GM19043 (cell line): Measurements from ENCODE around the gene FAM114A1.
"Not testable (repeated sequence)": the region's sequence is repeated elsewhere in the genome, so short reads cannot be mapped to it uniquely, and the experiment has no call there.

ENCODE experiments used
- ATAC-seq: cut with Tn5 transposase; IDR thresholded peaks from one replicate; pipeline ENCODE4 v1.9.1; 2021; ENCODE audit warnings: low read depth; ENCODE audit not compliant: unreplicated experiment

Gene FAM114A1

GRCh38 chr4:38958453-38959190 is 91.0 kb downstream of the FAM114A1 start:
- no peak for ATAC-seq

- ATAC-seq, result not testable (repeated sequence)
These were observed 91.6 kb downstream of the FAM114A1 start for GRCh38 chr4:38959248-38959647.

GRCh38 chr4:38964942-38965775 is 97.6 kb downstream of the FAM114A1 start:
- ATAC-seq, result no peak

- no peak for ATAC-seq
These were observed 98.3 kb downstream of the FAM114A1 start for GRCh38 chr4:38965866-38966265.

DNA sequence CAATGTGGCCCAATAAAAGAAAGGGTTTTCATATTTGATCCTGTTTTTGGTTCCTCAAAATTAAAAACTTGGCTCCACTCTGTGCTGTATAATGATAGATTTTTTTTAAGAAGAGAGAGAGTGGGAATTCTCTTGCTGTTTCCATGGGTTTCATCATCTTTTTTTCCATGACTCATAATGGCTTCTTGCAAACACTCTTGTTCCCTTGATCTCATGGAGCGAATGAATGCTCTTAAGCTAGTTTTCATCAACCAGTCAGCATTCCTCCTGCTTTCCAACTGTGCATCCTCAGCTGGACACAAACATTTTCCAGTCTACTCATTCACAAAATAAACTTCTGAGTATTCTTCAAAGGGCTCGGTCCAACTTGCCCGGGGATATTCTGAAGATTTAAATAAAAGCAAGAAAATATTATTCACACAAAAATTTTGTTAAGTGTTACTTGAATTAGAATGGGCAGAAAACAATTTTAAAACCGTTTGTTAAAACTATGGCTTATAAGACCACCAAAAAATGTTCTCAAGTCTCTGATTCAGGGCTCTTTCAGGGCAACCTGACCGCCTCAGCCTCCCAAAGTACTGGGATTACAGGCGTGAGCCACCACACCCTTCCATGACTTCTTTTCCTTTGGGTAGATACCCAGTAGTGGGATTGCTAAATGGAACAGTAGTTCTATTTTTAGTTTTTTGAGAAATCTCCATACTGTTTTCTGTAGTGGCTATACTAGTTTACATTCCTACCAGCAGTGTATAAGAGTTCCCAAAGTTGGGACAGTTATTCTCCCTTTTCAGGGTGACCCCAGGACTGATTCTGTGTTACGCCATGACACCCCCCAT is 99.9 kb downstream of the FAM114A1 start:
- ATAC-seq, result no peak

DNA sequence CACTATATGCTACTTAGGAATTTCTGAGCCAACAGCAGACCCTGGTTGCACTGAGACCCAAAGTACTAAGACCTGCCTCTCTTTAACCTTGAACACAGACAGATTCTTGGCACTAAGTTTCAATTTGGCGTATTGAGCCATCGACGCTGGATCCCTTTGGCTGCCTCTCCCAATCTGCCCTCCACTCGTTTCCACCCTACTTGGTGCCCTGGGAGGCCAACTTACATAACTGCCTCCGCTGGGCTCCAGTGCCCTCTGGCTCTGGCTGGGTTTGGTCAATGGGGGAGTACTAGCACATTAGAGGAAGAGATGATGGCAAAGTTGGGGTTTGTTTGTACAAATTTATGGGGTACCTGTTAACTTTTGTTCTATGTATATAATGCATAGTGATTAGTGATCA is 101.1 kb downstream of the FAM114A1 start:
- ATAC-seq, result no peak

DNA sequence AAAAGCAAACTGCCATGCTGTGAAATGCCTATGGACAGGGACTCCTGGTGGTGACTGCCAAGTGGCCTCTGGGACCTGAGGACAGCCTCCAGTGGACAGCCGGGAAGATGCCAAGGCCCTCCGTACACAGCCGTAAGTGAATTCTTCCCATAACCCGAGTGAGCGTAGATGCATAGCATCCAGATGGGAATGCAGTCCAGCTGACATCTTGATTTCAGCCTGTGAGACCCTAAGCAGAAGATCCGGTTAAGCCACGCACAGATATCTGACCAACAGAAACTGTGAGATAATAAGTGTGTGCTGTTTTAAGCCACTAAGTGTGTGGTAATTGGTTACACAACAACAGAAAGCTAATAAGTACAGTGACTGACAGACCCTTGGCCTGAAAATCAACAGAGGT is 108.7 kb downstream of the FAM114A1 start:
- ATAC-seq, result no peak

DNA sequence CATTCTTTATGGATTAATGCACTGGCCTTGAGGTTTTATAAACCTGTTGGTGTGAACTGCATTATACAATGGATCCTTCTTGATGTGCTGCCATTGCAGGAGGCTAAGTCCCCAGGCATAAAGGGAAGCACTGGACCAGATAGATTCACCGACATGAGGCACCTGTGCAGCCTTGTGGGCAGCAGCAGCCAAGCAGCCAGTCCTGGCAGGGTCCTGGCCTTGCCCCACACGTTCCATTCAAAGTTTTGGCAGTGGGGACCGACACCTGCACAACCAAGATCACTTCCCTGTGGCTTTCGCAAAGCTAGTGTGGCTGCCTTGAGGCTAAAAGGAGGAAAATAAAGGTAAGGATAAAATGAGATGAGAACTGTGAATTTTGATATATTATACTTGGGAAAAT is 111.5 kb downstream of the FAM114A1 start:
- ATAC-seq, result no peak

DNA sequence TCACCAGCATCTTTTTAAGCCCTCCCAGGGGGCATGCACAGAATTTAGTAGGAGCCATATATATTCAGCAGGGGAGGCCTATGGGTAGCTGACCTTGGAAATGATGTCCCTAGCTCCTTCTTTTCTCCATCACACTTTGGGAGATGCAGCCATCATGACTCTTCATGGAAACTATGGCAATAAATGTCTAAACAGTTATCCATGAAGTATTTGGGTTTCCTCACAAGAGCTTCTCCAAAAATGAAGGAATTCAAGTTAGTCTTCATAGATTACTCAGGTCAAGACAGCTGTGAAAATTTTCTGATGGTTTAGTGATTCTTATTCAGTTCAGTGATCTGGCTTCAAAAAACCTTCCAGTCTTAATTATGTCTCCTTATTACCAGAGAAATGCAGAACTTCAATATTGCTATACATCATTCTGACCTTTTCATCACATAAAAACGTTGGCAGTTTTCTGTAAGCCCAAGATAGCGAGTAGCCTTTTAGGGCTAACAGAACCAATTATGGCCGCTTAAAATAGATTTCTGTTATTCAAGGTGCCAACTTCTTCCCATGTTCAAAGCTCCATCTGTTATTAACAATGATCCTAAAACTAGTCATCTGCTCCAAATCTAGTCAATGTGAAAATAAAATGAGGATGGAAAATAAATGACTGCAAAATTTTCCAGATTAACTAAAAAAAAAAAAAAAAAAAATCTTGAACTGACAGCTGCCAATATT is 112.1 kb downstream of the FAM114A1 start:
- ATAC-seq, result no peak

- ATAC-seq, result peak; percentile 54
These were observed 113.5 kb downstream of the FAM114A1 start for GRCh38 chr4:38980903-38981676.

- ATAC-seq, result no peak
These were observed 114.9 kb downstream of the FAM114A1 start for GRCh38 chr4:38982361-38983095.

DNA sequence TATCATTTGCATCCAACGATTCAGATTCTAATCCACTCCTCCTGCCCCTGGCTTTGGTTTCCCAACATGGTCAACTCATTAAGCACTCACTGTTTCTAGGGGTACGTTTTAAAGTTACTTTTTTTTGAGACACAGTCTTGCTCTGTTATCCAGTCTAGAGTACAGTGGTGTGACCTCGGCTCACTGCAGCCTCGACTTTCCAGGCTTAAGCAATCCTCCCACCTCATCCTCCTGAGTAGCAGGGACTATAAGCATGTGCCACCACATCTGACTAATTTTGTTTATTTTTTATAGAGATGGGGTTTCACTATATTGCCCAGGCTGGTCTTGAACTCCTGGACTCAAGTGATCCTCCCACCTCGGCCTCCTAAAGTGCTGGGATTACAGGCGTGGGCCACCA is 115.7 kb downstream of the FAM114A1 start:
- ATAC-seq, result no peak

GRCh38 chr4:38983787-38984598 is 116.4 kb downstream of the FAM114A1 start:
- no peak for ATAC-seq

DNA sequence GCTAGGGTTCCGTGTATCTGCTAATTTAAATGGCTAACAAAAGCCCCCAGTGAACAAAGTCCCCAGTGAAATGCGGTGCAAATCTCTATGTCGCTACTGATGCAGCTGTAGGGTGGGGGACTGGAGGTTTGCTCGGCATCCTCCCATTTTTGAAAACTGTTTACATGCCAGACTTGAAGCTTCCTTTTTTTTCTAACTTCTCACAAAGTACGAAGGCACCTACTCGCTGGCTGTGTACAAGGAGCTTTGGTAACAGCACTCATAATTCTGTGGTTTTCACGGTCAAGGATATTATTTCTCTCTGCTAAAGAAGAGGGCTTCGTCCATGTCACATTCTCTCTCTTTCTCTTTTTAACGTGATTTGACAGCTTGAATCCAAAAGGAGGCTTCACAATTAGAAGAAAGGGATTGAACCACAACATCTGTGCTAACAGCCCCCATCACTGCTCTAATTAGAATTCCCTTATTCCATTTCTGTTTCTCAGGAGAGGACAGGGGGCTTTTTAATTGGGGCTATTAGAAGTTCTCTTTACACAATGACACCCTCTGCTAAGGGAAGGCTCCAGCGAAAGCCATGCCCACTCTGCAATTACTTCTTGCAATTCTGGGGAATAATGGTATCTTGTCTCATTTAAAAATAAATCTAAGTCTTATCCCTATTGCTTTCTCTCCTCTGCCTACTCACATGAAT is 117.9 kb downstream of the FAM114A1 start:
- no peak for ATAC-seq

DNA sequence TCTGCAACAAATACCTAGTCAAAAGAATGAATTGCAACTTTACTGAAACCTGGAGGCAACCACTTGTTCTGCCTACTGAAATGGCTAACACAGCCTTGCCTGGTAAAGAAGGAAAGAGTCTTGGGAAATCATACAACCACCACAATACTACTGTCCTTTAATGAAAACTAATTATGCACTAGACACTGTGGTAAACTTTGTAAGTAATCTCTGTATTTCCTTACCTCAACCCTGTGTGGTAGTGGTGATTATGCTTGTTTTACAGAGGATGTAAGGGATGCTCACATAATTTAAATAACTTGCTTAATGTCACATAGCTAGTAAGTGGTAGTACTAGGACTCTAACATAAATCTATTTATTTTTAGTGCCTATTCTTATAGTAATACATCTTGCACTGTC is 119.9 kb downstream of the FAM114A1 start:
- ATAC-seq, result no peak

GRCh38 chr4:38988353-38988752 is 120.7 kb downstream of the FAM114A1 start:
- not testable (repeated sequence) for ATAC-seq

GRCh38 chr4:38989487-38989886 is 121.9 kb downstream of the FAM114A1 start:
- ATAC-seq, result no peak

GRCh38 chr4:38990241-38990640 is 122.6 kb downstream of the FAM114A1 start:
- ATAC-seq, result no peak
